RWPE2 (cell line): Measurements from ENCODE around the gene PPOX.

Source experiments
- ATAC-seq: fragments of 200-7000 bp; cut with Tn5 transposase; 3 replicates; pipeline ENCODE4 v1.9.1; 2021; ENCODE audit warnings: low read depth
- DNase-seq: peaks from one replicate; pipeline ENCODE4 v3.0.0-alpha.2; 2020; ENCODE audit warnings: low spot score
- H3K27ac ChIP-seq: fragments of 450-650 bp; 2 replicates; pipeline ENCODE4 v1.5.1; 2017; ENCODE audit warnings: mild to moderate bottlenecking; ENCODE audit not compliant: poor library complexity, severe bottlenecking
- H3K27me3 ChIP-seq: fragments of 250-450 bp; sonication (Bioruptor Pico); 2 replicates; pipeline ENCODE4 v1.5.1; 2021; ENCODE audit warnings: mild to moderate bottlenecking, moderate library complexity; ENCODE audit not compliant: insufficient read depth, poor library complexity, severe bottlenecking
- H3K36me3 ChIP-seq: fragments of 250-450 bp; sonication (Bioruptor Pico); 2 replicates; pipeline ENCODE4 v1.5.1; 2020; ENCODE audit warnings: low read depth, mild to moderate bottlenecking, moderate library complexity
- H3K4me1 ChIP-seq: fragments of 250-450 bp; sonication (Bioruptor Pico); 2 replicates; pipeline ENCODE4 v1.5.1; 2021; ENCODE audit warnings: mild to moderate bottlenecking, moderate library complexity; ENCODE audit not compliant: insufficient read depth, poor library complexity, severe bottlenecking
- H3K4me3 ChIP-seq: fragments of 250-450 bp; sonication (Bioruptor Pico); 2 replicates; pipeline ENCODE4 v1.5.1; 2021; ENCODE audit warnings: mild to moderate bottlenecking, moderate library complexity; ENCODE audit not compliant: severe bottlenecking
- H3K9me3 ChIP-seq: fragments of 250-450 bp; sonication (Bioruptor Pico); 2 replicates; pipeline ENCODE4 v1.5.1; 2021; ENCODE audit warnings: mild to moderate bottlenecking, moderate library complexity; ENCODE audit not compliant: severe bottlenecking
- CTCF ChIP-seq: fragments of 450-650 bp; IDR thresholded peaks from one replicate; pipeline ENCODE4 v1.5.1; 2017; ENCODE audit warnings: mild to moderate bottlenecking, moderate library complexity; ENCODE audit not compliant: poor library complexity, severe bottlenecking

Gene PPOX

GRCh38 chr1:161165742-161166668 lies at the start of gene PPOX:
TSS of gene PPOX (plus strand) at chr1:161166426. CDS start at chr1:161166848, 422 bp downstream.
- ATAC-seq (peak; percentile 95), DNase-seq (peak; percentile 97)
- Histone ChIP-seq H3K27ac (peak within 1 kb of the TSS; percentile 28), H3K27me3 (no peaks in the 10 kb centered on the region), H3K9me3 (no peaks in the 10 kb centered on the region), H3K36me3 (peaks cover 21% of the 10 kb centered on the region), H3K4me3 (peak within 1 kb of the TSS; percentile 61), H3K4me1 (no peaks in the 10 kb centered on the region)
- TF ChIP-seq CTCF, result peak; percentile 46

- TF ChIP-seq CTCF, result no peak
- H3K27ac ChIP-seq, result peak within 1 kb of the TSS; percentile 75
- ATAC-seq, result peak; percentile 65
- H3K9me3 ChIP-seq, result no peaks in the 10 kb centered on the region
- H3K27me3 ChIP-seq, result no peaks in the 10 kb centered on the region
- H3K4me1 ChIP-seq, result peaks cover 26% of the 10 kb centered on the region
- peak within 1 kb of the TSS; percentile 80 for H3K4me3 ChIP-seq
- peaks cover 69% of the 10 kb centered on the region for H3K36me3 ChIP-seq
- peak; percentile 79 for DNase-seq
Measured at GRCh38 chr1:161117759-161118581, 48.3 kb upstream of the PPOX start, which contains the start of the genes NIT1 and PFDN2. TSS of gene NIT1 (plus strand) at chr1:161118105. CDS start at chr1:161118177, 72 bp downstream. TSS of gene PFDN2 (minus strand) at chr1:161118037. CDS start at chr1:161118026, 11 bp downstream.

GRCh38 chr1:161119092-161119903 lies 46.9 kb upstream of the PPOX start:
- H3K9me3 ChIP-seq, result no peaks in the 10 kb centered on the region
- peaks cover 68% of the 10 kb centered on the region for H3K36me3 ChIP-seq
- DNase-seq (no peak), ATAC-seq (peak; percentile 48)
- no peak overlapping the region for H3K4me3 ChIP-seq
- no peaks in the 10 kb centered on the region for H3K27me3 ChIP-seq
- peak; percentile 55 for TF ChIP-seq CTCF
- H3K4me1 ChIP-seq, result peaks cover 26% of the 10 kb centered on the region
- peak overlapping the region; percentile 75 for H3K27ac ChIP-seq

- H3K27ac ChIP-seq, result no peak overlapping the region
- H3K4me3 ChIP-seq, result no peak overlapping the region
- ATAC-seq (no peak), DNase-seq (no peak)
- H3K27me3 ChIP-seq, result no peaks in the 10 kb centered on the region
- H3K9me3 ChIP-seq, result no peaks in the 10 kb centered on the region
- peaks cover 16% of the 10 kb centered on the region for H3K4me1 ChIP-seq
- H3K36me3 ChIP-seq, result peaks cover 71% of the 10 kb centered on the region
- no peak for TF ChIP-seq CTCF
Measured at GRCh38 chr1:161121042-161121650, 45.1 kb upstream of the PPOX start.
